Measurements from ENCODE around the gene DGAT2.
"Not testable (repeated sequence)": the region's sequence is repeated elsewhere in the genome, so short reads cannot be mapped to it uniquely, and the experiment has no call there.

Gene DGAT2

GRCh38 chr11:75768112-75768908 is at the start of gene DGAT2:
TSS of gene DGAT2 (plus strand) at chr11:75768778. CDS start at chr11:75768992, 214 bp downstream.
- peak; percentile 46 to 73 (median 55) for DNase-seq (ENCODE audit: low read depth in 3 of 3)

- DNase-seq (ENCODE audit: low read depth in 3 of 3), result no peak
These were observed 49.0 kb upstream of the DGAT2 start for GRCh38 chr11:75719340-75720239.

- DNase-seq (ENCODE audit: low read depth in 3 of 3), result no peak
These were observed 47.9 kb upstream of the DGAT2 start for GRCh38 chr11:75720639-75721038.

GRCh38 chr11:75721852-75722668 is 46.5 kb upstream of the DGAT2 start:
- DNase-seq (ENCODE audit: low read depth in 3 of 3), result no peak

GRCh38 chr11:75722669-75723042 is 45.9 kb upstream of the DGAT2 start:
- no peak for DNase-seq (ENCODE audit: low read depth in 3 of 3)

DNA sequence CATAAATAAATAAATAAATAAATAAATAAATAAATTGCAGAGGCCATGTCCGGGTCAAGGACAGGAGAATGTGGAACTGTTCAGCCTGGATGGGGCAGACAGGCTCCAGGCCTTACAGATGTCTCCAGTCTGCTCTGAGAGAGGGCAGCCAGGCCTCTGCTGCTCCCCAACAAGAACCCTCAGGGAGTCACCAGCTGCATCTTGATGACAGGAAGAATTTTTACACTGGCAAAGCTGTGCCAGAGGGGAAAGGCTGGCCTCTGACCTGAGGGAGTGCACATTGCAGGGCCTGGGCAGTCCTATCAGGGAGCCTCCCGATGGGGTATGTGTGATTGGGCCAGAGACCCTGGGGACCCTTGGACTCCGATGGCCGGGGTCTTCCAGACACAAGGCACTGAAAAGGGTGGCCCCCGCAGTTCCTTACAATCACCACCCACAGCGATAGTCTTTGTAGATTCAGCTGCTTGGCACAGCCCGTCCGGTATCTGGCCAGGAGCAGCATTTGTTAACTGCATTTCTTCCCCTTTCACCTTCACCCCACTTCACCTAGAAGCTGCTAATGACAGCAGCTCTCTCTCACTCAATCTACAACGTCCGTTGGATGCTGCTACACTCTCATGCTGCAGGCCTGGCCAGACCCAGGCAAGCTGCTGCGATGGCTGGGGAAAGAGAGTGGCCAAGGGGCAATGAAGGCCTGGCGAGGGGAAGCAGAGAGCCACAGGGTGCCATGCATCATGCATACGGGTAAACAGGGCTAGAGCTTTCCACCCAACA is 42.8 kb upstream of the DGAT2 start:
- no peak for DNase-seq (ENCODE audit: low read depth in 3 of 3)

DNA sequence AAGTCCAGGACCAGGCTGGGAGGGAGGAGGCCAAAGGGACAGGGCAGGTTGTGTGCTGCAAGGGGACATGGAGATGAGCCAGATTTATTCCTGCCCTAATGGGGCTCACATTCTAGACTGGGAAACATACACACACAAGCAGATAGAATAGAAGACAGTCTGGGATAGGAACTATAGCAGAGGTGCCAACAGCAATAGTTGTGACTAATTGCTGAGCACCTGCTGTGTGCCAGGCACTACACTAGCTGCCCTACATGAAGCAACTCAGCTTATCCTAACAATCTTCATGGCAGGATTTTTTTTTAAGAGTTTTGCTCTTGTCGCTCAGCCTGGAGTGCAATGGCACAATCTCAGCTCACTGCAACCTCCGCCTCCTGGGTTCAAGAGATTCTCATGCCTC is 39.6 kb upstream of the DGAT2 start:
- no peak for DNase-seq (ENCODE audit: low read depth in 3 of 3)

GRCh38 chr11:75731095-75731494 is 37.5 kb upstream of the DGAT2 start:
- DNase-seq (ENCODE audit: low read depth in 3 of 3), result no peak

DNA sequence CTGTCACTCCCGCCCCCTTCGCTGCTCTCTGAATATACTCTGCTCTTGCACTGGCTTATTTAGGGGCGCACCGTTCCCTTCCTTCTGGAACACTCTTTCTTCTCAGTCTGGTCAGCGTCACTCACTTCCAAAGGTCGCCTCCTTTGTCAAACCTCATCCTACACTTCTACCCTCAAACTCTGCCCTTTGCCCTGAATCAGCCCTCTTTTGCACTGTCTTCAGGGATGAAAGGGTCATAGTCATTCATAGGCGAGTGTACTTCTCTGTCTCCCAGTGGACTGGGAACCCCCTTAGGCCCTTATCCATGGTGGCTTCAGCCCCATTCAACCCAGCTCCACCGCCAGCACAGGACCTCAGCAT is 35.5 kb upstream of the DGAT2 start:
- DNase-seq (ENCODE audit: low read depth in 3 of 3), result no peak

DNA sequence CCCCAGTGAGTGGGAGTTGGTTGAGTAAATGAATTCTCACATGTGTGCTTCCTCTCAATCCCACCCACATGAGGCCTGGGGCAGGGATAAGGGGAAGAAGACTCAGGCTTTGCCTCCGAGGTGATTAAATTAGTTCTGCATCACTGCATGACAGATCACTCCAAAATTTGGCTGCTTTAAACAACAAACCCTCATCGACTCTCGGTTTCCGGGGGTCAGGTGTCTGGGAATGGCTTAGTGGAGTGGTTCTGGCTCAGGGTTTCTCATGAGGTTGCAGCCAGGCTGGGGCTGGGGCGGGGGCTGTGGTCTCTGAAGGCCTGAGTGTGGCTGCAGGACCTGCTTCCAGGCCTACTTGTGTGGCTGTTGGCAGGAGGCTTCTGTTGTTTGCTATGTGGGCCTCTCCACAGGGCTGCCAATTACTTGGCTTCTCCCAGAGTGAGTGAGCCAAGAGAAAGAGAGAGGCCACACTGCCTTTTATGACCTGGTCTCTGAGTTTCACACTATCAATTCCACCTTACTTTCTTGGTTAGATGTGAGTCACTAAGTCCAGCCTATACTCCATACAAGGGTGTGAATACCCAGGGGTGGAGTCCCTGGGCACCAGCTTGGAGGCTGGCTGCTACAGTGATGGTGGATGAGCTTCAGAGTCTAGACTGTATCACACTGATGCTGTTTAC is 35.0 kb upstream of the DGAT2 start:
- DNase-seq (ENCODE audit: low read depth in 3 of 3), result no peak

DNA sequence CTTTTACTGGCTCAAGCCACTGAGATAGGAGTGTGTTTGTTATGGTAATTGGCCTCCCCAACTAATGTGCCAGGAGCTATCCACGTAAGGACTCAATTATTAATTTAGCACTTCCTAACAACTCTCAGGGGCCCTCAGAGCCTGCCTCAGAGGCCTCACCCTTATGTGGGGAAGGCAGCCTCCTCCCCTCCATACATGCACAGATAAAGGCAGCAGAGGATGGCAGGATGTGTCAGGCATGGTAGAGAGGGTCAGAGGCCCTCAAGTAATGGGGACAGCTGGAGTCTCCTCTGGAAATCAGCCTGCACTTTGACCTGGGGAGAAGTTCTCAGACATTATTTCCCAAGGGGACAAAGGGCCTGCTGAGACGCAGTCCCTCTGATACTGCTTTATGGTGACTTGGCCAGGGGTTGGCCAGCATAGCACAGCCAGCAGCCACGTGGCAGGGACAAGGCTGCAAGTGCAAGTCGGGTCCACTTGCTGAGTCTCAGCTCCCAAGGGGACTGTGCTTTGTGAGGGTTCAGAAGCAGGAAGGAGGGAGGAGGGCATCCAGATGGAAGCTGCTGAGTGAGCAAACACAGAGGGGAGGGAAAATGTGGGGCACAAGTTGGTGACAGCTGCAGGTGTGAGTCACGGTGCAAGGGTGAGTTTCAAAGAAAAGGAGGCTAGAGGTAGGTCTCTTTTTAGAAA is 33.9 kb upstream of the DGAT2 start:
- DNase-seq (ENCODE audit: low read depth in 3 of 3), result no peak

DNA sequence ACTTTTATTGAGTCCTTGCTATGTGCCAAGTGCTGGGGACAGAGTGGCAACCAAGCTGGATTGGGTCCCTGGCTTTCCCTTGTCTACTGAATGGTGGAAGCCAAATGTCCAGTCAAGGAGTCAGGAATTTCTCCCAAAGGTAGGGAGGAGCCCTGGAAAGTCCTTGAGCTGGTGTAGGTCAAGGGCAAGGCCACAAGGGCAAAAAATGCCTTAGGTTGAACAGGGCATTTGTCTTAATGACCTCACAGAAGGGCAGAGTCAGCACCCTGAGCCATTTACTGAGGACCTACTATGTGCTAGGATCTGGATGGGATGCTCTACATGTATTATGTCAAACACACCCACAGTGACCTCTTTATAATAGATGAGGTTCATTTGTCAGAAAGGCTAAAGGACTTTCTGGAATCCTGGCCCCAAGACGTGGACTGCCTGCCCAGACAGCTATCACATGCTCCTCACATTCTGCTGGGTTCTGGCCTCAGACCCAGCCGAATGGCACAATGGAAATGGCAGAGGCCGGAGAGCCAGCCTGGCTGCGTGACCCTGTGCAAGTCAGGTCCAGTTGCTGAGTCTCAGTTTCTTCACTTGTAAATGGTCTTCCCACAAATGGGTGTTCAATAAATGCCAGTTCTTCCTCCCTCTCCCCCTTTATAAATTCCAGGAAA is 33.3 kb upstream of the DGAT2 start:
- no peak for DNase-seq (ENCODE audit: low read depth in 3 of 3)

- DNase-seq (ENCODE audit: low read depth in 3 of 3), result no peak
These were observed 31.3 kb upstream of the DGAT2 start for GRCh38 chr11:75737314-75737713.

- DNase-seq (ENCODE audit: low read depth in 3 of 3), result no peak
These were observed 27.9 kb upstream of the DGAT2 start for GRCh38 chr11:75740681-75741080.

DNA sequence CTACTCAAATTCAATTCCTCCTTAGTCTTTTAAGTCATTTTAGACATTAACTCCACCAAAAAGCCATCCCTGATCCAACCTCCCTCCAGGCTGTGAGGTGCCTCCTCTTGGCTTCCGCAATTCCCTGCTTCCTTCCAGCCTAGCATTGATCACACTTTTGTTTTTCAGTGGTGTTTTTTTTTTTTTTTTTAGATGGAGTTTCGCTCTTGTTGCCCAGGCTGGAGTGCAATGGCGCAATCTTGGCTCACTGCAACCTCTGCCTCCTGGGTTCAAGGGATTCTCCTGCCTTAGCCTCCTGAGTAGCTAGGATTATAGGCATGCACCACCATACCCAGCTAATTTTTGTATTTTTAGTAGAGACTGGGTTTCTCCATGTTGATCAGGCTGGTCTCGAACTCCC is 25.4 kb upstream of the DGAT2 start:
- not testable (repeated sequence) for DNase-seq (ENCODE audit: low read depth in 3 of 3)

DNA sequence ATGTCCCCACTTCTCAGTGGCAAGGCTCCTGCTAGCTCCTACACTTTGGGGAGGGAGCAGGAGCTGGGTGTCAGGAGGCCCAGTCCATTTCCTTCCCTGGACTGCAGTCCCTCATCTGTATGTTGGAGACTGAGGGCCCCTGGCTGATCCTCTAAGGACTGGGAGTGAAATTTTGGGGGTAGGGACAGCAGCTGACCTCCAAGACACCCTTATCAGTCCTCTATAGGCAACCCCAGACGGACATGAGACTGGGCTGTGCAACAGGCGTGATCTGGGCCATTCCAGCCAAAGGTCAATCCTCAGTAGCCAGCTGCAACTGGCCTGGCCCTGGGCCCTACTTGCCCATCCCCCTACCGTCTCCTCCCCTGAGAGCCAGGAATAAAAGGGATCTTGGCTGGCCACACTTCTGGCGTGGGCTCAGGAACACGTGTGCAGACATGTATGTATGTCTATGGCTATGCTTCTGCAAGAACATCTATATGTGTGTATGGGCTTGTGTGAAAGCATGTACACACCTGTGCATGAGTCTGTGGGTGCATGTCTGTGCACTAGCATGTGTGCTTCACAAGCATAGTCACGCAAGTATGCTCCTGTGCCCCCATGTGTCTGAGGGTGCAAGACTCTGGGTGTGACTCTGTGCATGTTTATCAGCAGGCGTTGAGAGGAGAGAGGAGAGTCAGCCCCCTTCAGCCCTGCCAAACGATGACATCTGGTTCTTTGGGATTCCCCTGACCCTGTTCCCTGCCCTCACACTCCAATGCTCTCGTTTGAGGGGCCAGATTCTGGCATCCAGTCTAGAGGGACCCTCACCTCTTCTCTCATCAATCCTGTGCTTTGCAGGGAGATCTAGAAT is 24.6 kb upstream of the DGAT2 start:
- DNase-seq (ENCODE audit: low read depth in 3 of 3), result no peak

DNA sequence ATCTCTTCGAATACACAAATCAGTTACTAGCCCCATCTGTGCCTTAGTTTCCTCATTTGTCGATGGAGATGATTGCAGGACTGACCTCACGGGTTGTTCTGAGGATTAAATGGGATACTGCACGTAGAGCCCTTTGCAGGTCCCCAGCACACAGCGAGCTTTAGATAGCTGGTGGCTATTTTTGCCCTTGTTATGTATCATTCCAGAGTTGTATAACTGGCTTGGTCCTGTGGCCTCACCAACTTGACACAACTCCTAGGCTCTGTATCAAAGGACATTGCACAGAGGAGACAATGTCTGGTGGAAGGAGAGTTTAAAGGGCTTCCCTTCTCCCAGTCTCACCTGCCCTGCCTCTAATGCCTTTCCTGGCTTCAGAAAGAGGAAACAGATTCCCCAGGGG is 22.8 kb upstream of the DGAT2 start:
- DNase-seq (ENCODE audit: low read depth in 3 of 3), result no peak

DNA sequence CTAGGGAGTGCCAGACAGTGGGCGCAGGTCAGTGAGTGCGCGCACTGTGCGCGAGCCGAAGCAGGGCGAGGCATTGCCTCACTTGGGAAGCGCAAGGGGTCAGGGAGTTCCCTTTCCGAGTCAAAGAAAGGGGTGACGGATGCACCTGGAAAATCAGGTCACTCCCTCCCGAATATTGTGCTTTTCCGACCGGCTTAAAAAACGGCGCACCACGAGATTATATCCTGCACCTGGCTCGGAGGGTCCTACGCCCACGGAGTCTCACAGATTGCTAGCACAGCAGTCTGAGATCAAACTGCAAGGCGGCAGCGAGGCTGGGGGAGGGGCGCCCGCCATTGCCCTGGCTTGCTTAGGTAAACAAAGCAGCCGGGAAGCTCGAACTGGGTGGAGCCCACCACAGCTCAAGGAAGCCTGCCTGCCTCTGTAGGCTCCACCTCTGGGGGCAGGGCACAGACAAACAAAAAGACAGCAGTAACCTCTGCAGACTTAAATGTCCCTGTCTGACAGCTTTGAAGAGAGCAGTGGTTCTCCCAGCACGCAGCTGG is 19.8 kb upstream of the DGAT2 start:
- DNase-seq (ENCODE audit: low read depth in 3 of 3), result not testable (repeated sequence)
